Neural cell (in vitro differentiated cells): ENCODE results near the gene MYOZ1.
"Not testable (repeated sequence)": the region's sequence is repeated elsewhere in the genome, so short reads cannot be mapped to it uniquely, and the experiment has no call there.

Source experiments
- CTCF ChIP-seq: fragments of 450-650 bp; IDR thresholded peaks from 2 replicates; pipeline ENCODE4 v1.5.1; 2014; ENCODE audit warnings: antibody characterized with exemption, mild to moderate bottlenecking, moderate library complexity; ENCODE audit not compliant: poor library complexity, severe bottlenecking
- REST ChIP-seq: IDR thresholded peaks from 2 replicates; pipeline ENCODE4 v1.6.1; 2012; ENCODE audit warnings: borderline replicate concordance
- TAF1 ChIP-seq: IDR thresholded peaks from 2 replicates; pipeline ENCODE4 v1.6.1; 2012; ENCODE audit warnings: low read depth

- not testable (repeated sequence) for TF ChIP-seq CTCF, TAF1, REST
Observed at GRCh38 chr10:73690755-73691154, 49.5 kb upstream of the MYOZ1 start.
